DND-41 (cell line): ENCODE data around the gene RNF167.
A peak's percentile ranks its signal among the peaks of the same experiment; 100 is the strongest.

ENCODE experiments used
- ATAC-seq: fragments of 200-7000 bp; cut with Tn5 transposase; 3 replicates; pipeline ENCODE4 v1.9.1; 2021; ENCODE audit warnings: low read depth; ENCODE audit not compliant: insufficient read depth
- DNase-seq: peaks from one replicate; pipeline ENCODE4 v3.0.0-alpha.2; 2020
- H2AFZ ChIP-seq: 2 replicates; pipeline ENCODE4 v1.6.0; 2012; ENCODE audit warnings: low read depth, low read length
- H3K27ac ChIP-seq: 2 replicates; pipeline ENCODE4 v1.5.1; 2012; ENCODE audit warnings: low read length, inconsistent platforms
- H3K27me3 ChIP-seq: fragments of 200-600 bp; sonication (generic); 2 replicates; pipeline ENCODE4 v1.6.0; 2012; ENCODE audit warnings: low read length, mild to moderate bottlenecking, inconsistent platforms; ENCODE audit not compliant: insufficient read depth, poor library complexity
- H3K36me3 ChIP-seq: 2 replicates; pipeline ENCODE4 v1.5.1; 2012; ENCODE audit warnings: low read length, inconsistent platforms; ENCODE audit not compliant: insufficient read depth
- H3K4me1 ChIP-seq: 2 replicates; pipeline ENCODE4 v1.5.1; 2012; ENCODE audit warnings: mild to moderate bottlenecking, low read length; ENCODE audit not compliant: insufficient read depth
- H3K4me2 ChIP-seq: 2 replicates; pipeline ENCODE4 v1.6.0; 2012; ENCODE audit warnings: mild to moderate bottlenecking, moderate library complexity, low read length, inconsistent platforms; ENCODE audit not compliant: insufficient read depth
- H3K4me3 ChIP-seq, 2 experiments: fragments of 200-600 bp in 1 of 2; shearing (Covaris generic) in 1 of 2; 2 replicates each; pipeline ENCODE4 v1.5.1; 2012 to 2016; ENCODE audit warnings: inconsistent platforms in 2 of 2, low read length in 2 of 2, mild to moderate bottlenecking in 2 of 2, low read depth in 1 of 2, moderate library complexity in 1 of 2
- H3K79me2 ChIP-seq: 2 replicates; pipeline ENCODE4 v1.6.0; 2012; ENCODE audit warnings: low read length, inconsistent platforms; ENCODE audit not compliant: insufficient read depth
- H3K9ac ChIP-seq: 2 replicates; pipeline ENCODE4 v1.6.0; 2012; ENCODE audit warnings: low read depth, mild to moderate bottlenecking, inconsistent platforms, low read length, moderate library complexity
- H3K9me3 ChIP-seq: 2 replicates; pipeline ENCODE4 v1.5.1; 2012; ENCODE audit warnings: low read length, moderate library complexity, mild to moderate bottlenecking, inconsistent platforms; ENCODE audit not compliant: insufficient read depth, severe bottlenecking
- H4K20me1 ChIP-seq: 2 replicates; pipeline ENCODE4 v1.6.0; 2012; ENCODE audit warnings: low read length; ENCODE audit not compliant: insufficient read depth
- EZH2 ChIP-seq: IDR thresholded peaks from 3 replicates; pipeline ENCODE4 v1.6.1; 2012; ENCODE audit warnings: borderline replicate concordance, low read depth, mild to moderate bottlenecking, moderate library complexity, low read length, inconsistent platforms; ENCODE audit not compliant: severe bottlenecking
- TF ChIP-seq, protein P1 (sequence below): IDR thresholded peaks from 2 replicates; pipeline ENCODE4 v1.5.1; 2012; ENCODE audit warnings: borderline replicate concordance, low read length, moderate library complexity, mild to moderate bottlenecking; ENCODE audit not compliant: poor library complexity, severe bottlenecking; ENCODE audit errors: extremely low read depth

The RNF167 gene

DNA sequence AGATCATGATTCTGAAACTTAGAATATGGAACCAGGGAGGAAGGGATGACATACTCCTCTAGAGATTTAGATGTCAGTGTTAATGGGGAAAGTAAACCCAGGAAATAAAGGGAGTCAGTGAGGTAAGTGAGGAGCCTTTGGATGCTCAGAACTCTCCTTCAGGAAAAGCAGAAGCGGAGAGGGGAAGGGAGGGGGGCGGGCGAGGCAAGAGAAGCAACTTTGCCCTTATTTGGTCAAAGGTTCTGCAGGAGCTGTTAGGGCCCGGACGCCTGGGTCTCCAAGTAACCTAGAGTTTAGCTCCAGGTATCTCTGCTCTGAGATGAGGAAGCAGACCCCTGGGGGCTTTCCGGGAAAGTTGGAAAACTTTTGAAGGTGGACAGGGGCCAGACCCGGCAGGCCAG is 6.9 kb downstream of the RNF167 start:
- peaks cover 51% of the 10 kb centered on the region for H4K20me1 ChIP-seq
- no peak for ATAC-seq
- H3K27ac ChIP-seq = peak overlapping the region; percentile 97
- no peaks in the 10 kb centered on the region for H3K9me3 ChIP-seq
- H3K4me3 ChIP-seq = peak overlapping the region; percentile 72 to 91; a peak in 3 of 4 replicates
- peak overlapping the region; percentile 97 for H3K4me2 ChIP-seq
- peaks cover 74% of the 10 kb centered on the region for H3K4me1 ChIP-seq
- peak overlapping the region; percentile 98 for H3K9ac ChIP-seq
- TF ChIP-seq, protein P1, sequence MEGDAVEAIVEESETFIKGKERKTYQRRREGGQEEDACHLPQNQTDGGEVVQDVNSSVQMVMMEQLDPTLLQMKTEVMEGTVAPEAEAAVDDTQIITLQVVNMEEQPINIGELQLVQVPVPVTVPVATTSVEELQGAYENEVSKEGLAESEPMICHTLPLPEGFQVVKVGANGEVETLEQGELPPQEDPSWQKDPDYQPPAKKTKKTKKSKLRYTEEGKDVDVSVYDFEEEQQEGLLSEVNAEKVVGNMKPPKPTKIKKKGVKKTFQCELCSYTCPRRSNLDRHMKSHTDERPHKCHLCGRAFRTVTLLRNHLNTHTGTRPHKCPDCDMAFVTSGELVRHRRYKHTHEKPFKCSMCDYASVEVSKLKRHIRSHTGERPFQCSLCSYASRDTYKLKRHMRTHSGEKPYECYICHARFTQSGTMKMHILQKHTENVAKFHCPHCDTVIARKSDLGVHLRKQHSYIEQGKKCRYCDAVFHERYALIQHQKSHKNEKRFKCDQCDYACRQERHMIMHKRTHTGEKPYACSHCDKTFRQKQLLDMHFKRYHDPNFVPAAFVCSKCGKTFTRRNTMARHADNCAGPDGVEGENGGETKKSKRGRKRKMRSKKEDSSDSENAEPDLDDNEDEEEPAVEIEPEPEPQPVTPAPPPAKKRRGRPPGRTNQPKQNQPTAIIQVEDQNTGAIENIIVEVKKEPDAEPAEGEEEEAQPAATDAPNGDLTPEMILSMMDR = no peak
- no peak for TF ChIP-seq EZH2
- H3K79me2 ChIP-seq = peaks cover 74% of the 10 kb centered on the region
- no peak overlapping the region for H2AFZ ChIP-seq
- no peak for DNase-seq
- H3K27me3 ChIP-seq = no peaks in the 10 kb centered on the region
- peaks cover 61% of the 10 kb centered on the region for H3K36me3 ChIP-seq

DNA sequence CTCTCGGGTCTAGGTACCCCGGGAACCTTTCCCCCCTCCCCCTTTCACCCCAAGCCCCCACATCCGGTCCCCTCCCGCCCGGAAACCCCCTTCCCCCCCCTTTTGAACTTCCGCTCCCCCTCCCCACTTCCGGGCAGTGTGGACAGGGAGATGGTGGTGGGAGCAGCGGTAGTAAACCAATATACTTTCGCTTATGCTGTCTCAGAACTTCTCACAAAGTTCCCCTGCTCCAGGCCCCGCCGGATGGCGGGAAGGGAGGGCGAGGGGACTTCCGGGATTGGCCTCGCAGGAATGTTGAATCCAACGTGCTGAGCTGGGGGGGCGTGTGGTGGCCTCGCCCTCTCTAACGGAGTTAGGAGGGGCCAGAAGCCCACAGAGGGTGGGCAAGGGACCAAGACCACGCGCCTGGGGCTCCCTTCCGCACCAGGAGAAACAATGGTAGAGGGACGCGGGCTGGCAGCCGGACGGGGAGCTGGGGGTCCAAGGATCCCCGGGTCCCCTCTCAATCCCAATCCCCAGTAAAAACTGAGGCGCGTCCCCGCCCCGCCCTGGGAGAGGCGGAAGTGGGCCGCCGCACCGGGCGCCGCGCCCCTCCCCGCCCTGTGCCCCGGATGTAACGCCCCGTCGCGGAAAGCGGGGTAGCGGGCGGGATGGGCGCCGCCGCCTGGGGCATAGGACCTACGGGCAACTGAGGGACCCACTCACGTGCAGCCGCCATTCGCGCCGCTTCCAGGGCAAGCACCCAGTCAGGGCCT is 7.5 kb downstream of the RNF167 start:
- H3K79me2 ChIP-seq = peaks cover 68% of the 10 kb centered on the region

DNA sequence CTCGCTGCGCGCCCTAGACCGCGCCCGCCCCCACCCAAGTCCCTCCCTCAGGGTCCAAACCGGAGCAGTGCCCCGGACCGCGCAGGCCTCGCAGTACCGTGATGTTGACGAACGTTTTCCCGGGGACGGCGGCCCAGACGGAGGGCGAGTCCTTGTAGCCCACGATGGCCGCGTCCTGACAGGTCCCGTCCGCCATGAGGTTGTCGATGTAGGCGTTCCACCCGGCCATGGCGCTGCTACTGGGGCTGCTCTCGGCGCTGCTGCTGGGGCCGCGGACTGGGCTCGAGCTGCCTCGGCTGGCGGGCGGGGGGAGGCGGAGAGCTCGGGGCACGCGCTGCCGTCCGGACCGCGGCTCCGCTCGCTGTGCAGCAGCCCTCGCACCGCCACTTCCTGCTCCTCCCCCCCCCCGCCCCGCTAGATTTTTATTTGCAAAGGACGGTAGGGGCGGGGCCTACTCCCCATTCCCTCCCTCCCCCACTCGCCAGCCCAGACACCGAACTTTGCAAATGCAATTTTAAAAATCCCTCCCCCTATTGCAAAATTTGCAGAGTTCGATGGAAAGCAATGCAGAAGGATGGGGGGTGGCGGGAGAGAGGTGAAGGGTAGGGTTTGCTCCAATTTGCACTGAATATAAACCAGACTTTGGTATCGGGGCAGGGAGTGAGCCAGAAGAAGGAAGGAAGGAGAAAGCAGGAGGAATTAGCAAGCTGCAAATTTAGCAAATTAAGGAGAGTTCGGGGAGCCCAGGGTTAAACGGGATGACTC is 8.3 kb downstream of the RNF167 start, which contains the start of gene PFN1:
Gene PFN1, minus strand, starts transcription at position 365 of the 765 bp plus-strand sequence. Its CDS starts 136 bp downstream, at position 229.
- H3K27ac ChIP-seq = peak within 1 kb of the TSS; percentile 99
- DNase-seq = peak; percentile 94
- peak within 1 kb of the TSS; percentile 82 for H2AFZ ChIP-seq
- peak within 1 kb of the TSS; percentile 97 for H3K4me2 ChIP-seq
- peaks cover 61% of the 10 kb centered on the region for H3K79me2 ChIP-seq
- H4K20me1 ChIP-seq = peaks cover 38% of the 10 kb centered on the region
- no peaks in the 10 kb centered on the region for H3K27me3 ChIP-seq
- H3K9ac ChIP-seq = peak within 1 kb of the TSS; percentile 98
- H3K4me3 ChIP-seq = peak within 1 kb of the TSS; percentile 72 to 91
- TF ChIP-seq, protein P1 = peak; percentile 8
- no peak for TF ChIP-seq EZH2
- H3K4me1 ChIP-seq = peaks cover 60% of the 10 kb centered on the region
- H3K36me3 ChIP-seq = peaks cover 47% of the 10 kb centered on the region
- ATAC-seq = peak; percentile 37
- H3K9me3 ChIP-seq = no peaks in the 10 kb centered on the region

More for the DNA sequence above, 7.5 kb downstream of the RNF167 start:
- ATAC-seq (peak; percentile 38), DNase-seq (peak; percentile 81)
- Histone ChIP-seq H3K9me3 (no peaks in the 10 kb centered on the region), H2AFZ (peak overlapping the region; percentile 40; the same call in 1 of the 2 replicates), H3K36me3 (peaks cover 55% of the 10 kb centered on the region), H3K4me3 (peak overlapping the region; percentile 72 to 91), H3K4me1 (peaks cover 68% of the 10 kb centered on the region), H3K9ac (peak overlapping the region; percentile 98), H3K27ac (peak overlapping the region; percentile 97), H3K27me3 (no peaks in the 10 kb centered on the region), H3K4me2 (peak overlapping the region; percentile 97), H4K20me1 (peaks cover 46% of the 10 kb centered on the region)
- TF ChIP-seq, protein P1 = no peak
- TF ChIP-seq EZH2 = no peak
